Measurements from ENCODE around the gene ZC3H7B.
"Not testable (repeated sequence)": the region's sequence is repeated elsewhere in the genome, so short reads cannot be mapped to it uniquely, and the experiment has no call there.

Gene ZC3H7B

GRCh38 chr22:41285820-41286638 lies 15.3 kb upstream of the ZC3H7B start, which contains the start of gene RANGAP1:
Gene RANGAP1 (minus strand): TSS chr22:41286187. CDS start chr22:41281044, 5,143 bp downstream.
- peak; percentile 98 for FAIRE-seq

DNA sequence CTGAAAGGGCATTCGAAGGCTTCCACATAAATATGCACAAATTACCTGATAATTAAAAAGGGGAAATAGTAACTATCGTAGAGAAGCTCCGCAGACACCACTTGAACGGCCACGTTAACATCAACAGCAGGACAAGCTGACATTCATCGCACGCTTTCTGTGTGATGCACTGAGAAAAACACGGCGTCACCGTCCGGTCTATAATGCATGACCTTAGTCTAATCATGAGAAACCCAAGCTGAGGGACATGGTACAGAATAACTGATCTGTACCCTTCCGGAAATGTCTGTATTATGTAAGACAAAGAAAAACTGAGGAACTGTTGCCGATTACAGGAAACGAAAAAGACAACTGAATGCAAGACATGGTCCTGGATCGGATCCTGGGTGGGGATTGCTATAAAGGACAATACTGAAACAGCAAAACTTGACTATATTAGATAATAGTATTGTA lies 14.7 kb upstream of the ZC3H7B start:
- no peak for FAIRE-seq

GRCh38 chr22:41288245-41288946 lies 12.9 kb upstream of the ZC3H7B start:
- FAIRE-seq, result no peak

DNA sequence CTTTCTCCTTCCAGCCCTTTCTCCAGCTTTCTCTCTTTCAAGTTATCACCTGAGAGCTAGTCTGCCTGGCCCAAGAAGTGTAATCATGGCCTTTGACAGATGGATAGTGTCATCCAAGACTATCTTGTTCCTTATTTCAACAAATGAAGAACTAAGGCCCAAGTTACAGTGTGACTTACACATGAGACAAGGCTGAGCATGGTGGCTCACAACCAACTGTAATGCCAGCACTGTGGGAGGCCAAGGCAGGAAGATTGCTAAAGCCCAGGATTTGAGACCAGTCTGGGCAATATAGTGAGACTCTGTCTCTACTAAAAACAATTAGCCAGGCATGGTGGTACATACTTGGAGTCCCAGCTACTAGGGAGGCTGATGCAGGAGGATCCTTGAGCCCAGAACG lies 11.7 kb upstream of the ZC3H7B start:
- FAIRE-seq, result no peak

DNA sequence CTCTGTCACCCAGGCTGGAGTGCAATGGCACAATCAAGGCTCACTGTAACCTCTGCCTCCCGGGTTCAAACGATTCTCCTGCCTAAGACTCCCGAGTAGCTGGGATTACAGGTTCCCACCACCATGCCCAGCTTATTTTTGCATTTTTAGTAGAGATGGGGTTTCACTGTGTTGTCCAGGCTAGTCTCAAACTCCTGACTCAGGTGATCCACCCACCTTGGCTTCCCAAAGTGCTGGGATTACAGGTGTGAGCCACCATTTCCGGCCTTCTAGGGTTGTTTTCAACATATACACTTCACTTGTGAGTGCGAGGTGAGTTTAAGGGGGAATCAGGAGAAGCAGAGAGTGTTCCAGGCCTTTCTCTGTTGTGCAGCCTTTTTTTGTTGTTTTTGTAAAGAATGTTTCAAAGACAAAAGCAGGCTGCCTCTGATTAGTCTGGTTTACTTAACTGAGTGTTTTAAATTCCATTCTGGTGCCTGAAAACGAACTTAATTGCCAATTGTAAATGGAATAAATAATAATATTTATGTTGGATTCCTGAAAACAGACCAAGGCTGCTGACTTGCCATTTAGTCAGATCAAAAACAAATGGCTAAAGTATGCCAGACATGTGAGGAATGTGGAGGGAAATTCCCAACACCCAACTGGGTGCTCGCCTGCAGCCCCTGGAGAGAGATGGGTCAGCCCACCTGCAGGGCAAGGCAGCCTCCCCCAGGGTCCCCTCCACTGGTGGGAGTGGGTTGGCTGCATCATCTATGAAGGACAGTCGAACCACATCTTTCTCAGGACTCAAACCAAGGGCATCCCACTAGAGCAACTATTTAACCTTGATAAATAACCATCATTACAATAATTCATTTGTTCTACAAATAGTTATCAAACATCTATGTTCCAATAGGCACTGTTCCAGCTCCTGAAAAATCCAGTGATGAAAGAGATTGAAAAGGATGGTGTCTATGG lies 10.8 kb upstream of the ZC3H7B start:
- no peak for FAIRE-seq

- FAIRE-seq, result not testable (repeated sequence)
Observed at GRCh38 chr22:41294816-41295215, 6.5 kb upstream of the ZC3H7B start.

GRCh38 chr22:41296826-41297667 lies 4.3 kb upstream of the ZC3H7B start:
- FAIRE-seq, result no peak

DNA sequence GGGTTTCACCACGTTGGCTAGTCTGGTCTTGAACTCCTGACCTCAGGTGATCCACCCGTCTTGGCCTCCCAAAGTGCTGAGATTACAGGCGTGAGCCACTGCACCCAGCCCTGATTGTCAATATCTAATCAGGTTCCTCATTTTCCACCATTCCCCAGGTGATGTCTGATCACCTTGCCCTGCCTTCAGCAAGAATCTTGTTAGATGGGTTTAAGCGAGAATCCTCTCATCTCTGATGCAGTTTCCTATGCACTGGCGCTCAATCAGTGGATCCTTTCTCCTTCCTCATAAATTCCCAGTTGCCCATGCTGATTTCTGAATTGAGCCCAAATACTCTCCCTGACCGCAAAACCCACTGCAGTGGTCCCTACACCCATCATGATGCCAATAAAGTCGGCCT lies 664 bp upstream of the ZC3H7B start:
- FAIRE-seq, result no peak

GRCh38 chr22:41302021-41302767 lies 869 bp downstream of the ZC3H7B start:
- FAIRE-seq, result no peak

- no peak for FAIRE-seq
Observed at GRCh38 chr22:41302811-41303210, 1.5 kb downstream of the ZC3H7B start.

- FAIRE-seq, result no peak
Observed at GRCh38 chr22:41305646-41306045, 4.3 kb downstream of the ZC3H7B start.

DNA sequence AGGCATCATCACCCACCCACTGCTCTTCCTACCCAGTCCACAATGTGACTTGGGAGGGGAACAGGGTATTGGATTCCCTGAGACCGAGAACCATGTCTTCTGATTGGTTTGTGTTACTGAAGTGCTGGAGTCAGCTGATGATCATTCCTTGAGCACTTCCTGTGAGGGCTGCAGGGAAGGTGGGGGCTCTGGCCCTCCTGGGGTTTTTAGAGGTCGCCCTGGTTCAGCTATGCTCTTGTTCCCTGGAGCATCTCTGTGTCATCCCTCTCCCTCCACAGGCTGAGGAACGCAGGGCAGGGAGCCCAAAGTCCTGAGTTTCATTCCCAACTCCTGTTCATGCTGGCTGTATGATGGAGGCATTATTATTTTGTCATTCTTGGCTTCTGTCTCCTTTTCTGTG lies 6.7 kb downstream of the ZC3H7B start:
- no peak for FAIRE-seq

DNA sequence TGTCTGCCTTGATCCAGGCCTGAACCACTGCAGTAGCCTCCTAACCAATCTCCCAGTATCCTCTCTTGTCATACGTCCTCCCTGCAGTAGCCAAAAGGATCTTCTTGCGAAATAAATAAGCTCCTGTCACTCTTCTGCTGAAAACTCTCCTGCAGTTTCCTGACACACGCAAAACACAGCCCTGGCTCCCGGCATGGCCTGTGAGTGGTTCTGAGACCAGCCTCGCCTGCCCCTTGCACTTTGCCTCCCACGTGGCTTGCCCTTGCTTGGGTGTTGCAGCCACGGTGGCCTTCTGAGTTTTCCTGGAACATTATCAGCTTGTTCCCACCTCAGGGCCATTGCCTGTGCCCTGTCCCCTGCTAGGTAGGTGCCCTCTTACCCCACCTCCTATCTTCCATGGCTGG lies 7.2 kb downstream of the ZC3H7B start:
- no peak for FAIRE-seq

DNA sequence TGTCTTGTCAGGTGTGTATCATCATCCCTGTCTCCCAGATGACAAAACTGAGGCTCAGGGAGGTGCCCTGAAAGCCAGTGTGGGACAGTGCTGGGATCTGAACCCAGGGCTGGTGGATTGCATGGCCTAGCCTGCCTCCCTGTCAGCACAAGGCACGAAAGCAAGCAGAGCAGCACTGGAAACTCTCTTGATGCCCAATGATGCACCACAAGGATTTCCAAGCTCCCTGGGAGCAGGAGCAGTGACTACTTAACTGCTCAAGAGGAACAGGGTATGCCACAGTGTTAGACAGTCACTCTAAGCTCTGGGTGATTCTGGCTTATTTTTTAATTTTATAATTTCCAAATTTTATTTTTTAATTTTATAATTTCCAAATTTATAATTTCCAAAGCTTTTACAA lies 9.0 kb downstream of the ZC3H7B start:
- FAIRE-seq, result no peak

GRCh38 chr22:41311487-41311886 lies 10.2 kb downstream of the ZC3H7B start:
- FAIRE-seq, result no peak

GRCh38 chr22:41314821-41315220 lies 13.5 kb downstream of the ZC3H7B start:
- no peak for FAIRE-seq

GRCh38 chr22:41315586-41315985 lies 14.3 kb downstream of the ZC3H7B start:
- FAIRE-seq, result no peak

- FAIRE-seq, result no peak
Observed at GRCh38 chr22:41320416-41321240, 19.3 kb downstream of the ZC3H7B start.

- FAIRE-seq, result no peak
Observed at GRCh38 chr22:41324821-41325528, 23.6 kb downstream of the ZC3H7B start.

DNA sequence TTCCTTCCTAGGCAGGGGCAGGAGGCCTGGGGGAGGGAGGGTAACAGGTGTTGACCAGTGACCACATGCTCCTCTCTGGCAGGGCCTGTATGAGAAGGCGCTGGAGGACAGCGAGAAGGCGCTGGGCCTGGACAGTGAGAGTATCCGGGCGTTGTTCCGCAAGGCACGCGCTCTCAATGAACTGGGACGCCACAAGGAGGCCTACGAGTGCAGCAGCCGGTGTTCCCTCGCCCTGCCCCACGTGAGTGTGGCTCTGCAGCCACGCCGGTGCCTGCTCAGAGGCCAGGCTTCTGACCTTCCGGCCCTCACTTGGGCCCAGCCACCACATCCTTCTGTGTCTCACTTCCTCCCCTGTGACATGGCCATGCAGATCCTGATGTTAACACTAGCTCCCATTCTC lies 25.8 kb downstream of the ZC3H7B start:
- FAIRE-seq, result no peak
